Natural killer cell (primary cell): ENCODE measurements around the gene TBC1D22A. TPM values are rescaled to one million over a fixed set of nuclear protein-coding genes. Genes with fewer than 3 reads are reported as not detected.

Experiments
- ATAC-seq, 3 donors: fragments of 150-1000 bp in 2 of 3; fragments of 200-7000 bp in 1 of 3; cut with Tn5 transposase; 1 replicate in 1 of 3; 2 replicates in 2 of 3; pipeline ENCODE4 v1.10.0; 2021; ENCODE audit warnings: mild to moderate bottlenecking in 2 of 3, moderate library complexity in 2 of 3
- DNase-seq, 2 donors: peaks; one replicate each; pipeline versions ENCODE4 v3.0.0 to v3.0.0-alpha.2; 2013 to 2021; ENCODE audit warnings: mixed read lengths in 1 of 2
- H3K27ac ChIP-seq: one replicate; pipeline ENCODE4 v1.5.1; 2013; ENCODE audit warnings: mild to moderate bottlenecking, low read length
- H3K27me3 ChIP-seq: one replicate; pipeline ENCODE4 v1.6.1; 2013; ENCODE audit warnings: low read length; ENCODE audit not compliant: control insufficient read depth, insufficient read depth
- H3K36me3 ChIP-seq: one replicate; pipeline ENCODE4 v1.6.1; 2013; ENCODE audit warnings: low read length; ENCODE audit not compliant: control insufficient read depth, insufficient read depth
- H3K4me1 ChIP-seq: one replicate; pipeline ENCODE4 v1.6.1; 2013; ENCODE audit warnings: low read length; ENCODE audit not compliant: control insufficient read depth, insufficient read depth
- H3K4me3 ChIP-seq: one replicate; pipeline ENCODE4 v1.5.1; 2013; ENCODE audit warnings: low read length
- H3K9me3 ChIP-seq: one replicate; pipeline ENCODE4 v1.6.1; 2013; ENCODE audit warnings: low read length; ENCODE audit not compliant: control insufficient read depth, insufficient read depth
- H3K27ac Mint-ChIP-seq, 2 donors: one replicate each; pipeline ENCODE4 v1.8.0; 2022; ENCODE audit warnings: mild to moderate bottlenecking in 2 of 2, mixed read lengths in 2 of 2, moderate library complexity in 1 of 2
- H3K27me3 Mint-ChIP-seq, 2 donors: one replicate each; pipeline ENCODE4 v1.8.0; 2022; ENCODE audit warnings: low read depth in 2 of 2, mixed read lengths in 2 of 2
- H3K36me3 Mint-ChIP-seq: one replicate; pipeline ENCODE4 v1.8.0; 2022; ENCODE audit warnings: mixed read lengths
- H3K4me1 Mint-ChIP-seq, 2 donors: one replicate each; pipeline ENCODE4 v1.8.0; 2022; ENCODE audit warnings: mixed read lengths in 2 of 2
- H3K4me3 Mint-ChIP-seq: one replicate; pipeline ENCODE4 v1.8.0; 2022; ENCODE audit warnings: mild to moderate bottlenecking, moderate library complexity, mixed read lengths
- H3K9me3 Mint-ChIP-seq, 2 donors: one replicate each; pipeline ENCODE4 v1.8.0; 2022; ENCODE audit warnings: mixed read lengths in 2 of 2
- CTCF ChIP-seq: fragments of 200-600 bp; IDR thresholded peaks from one replicate; pipeline ENCODE4 v1.8.0; 2022; ENCODE audit warnings: antibody characterized with exemption
- WGBS: methylation state at CpG from one replicate; pipeline ENCODE4 v1.1.7; 2013; ENCODE audit warnings: missing lambda C conversion rate; ENCODE audit not compliant: insufficient coverage; 5-methylcytosine and 5-hydroxymethylcytosine counted together
- intact Hi-C: fragments of 100-400 bp; cut with micrococcal nuclease; formaldehyde crosslinking; loops from one replicate; pipeline ENCODE4 v1.14.2; 2022
- total RNA-seq, 4 donors: library from RNA; stranded (reverse); fragments of 120-200 nt in 1 of 4; gene quantifications; one replicate each; pipeline versions ENCODE4 v1.2.3 to v1.2.4, GENCODE V29; 2013 to 2022

The TBC1D22A gene
- total RNA-seq, 3 donors from 2014 or later (not counting 1 experiment from before 2014, with no cell fraction given), result 47.4 to 53.7 (median 53.2) TPM

DNA sequence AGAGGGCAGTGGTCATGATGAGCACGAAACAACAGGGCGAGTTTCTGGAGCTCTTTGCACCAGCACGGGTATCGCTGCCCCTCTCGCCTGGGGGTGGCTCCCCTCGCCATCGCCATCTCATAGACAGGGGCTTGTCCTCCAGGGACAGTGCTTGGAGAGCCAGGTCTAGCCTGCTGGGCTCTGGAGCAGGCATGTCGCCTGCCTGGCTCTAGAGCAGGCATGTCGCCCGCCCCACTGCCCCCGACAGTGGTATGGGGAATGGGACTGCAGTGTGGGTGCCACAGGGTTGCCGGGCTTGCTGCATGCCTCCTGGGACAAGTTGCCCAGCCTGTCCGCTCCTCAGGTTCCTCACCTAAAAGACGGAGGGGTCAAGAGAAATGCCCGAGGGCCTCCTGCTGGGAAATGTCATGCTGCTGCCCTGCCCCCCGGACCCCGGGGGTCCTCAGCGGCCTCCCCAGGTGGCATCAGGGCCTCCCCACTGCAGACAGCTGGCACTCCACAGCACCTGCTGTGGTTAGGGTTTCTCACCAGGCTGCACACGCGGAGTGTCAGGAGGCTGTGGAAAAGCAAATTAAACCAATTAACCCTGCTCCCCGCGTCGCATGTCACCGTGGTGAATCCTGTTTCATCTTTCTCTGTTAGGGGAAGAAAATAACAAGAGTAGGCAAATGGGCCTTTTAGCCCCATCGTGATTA is 403.0 kb downstream of the TBC1D22A start:
- no peak for TF ChIP-seq CTCF
- Mint-ChIP-seq H3K27me3 (no peaks in the 10 kb centered on the region), H3K4me1 (peaks cover 6 to 10% of the 10 kb centered on the region in 2 donors), H3K9me3 (no peaks in the 10 kb centered on the region), H3K27ac (no peak overlapping the region), H3K36me3 (no peaks in the 10 kb centered on the region), H3K4me3 (no peak overlapping the region)
- H3K9me3 ChIP-seq, result no peaks in the 10 kb centered on the region
- DNase-seq, result no peak
- H3K4me1 ChIP-seq, result no peaks in the 10 kb centered on the region
- H3K36me3 ChIP-seq, result peaks cover 2% of the 10 kb centered on the region
- intact Hi-C loops, result no loop called here
- no peak overlapping the region for H3K27ac ChIP-seq
- no peaks in the 10 kb centered on the region for H3K27me3 ChIP-seq
- no peak for ATAC-seq
- 76% methylated on average over 25 of the region's 25 CpGs for WGBS
- H3K4me3 ChIP-seq, result no peak overlapping the region

- intact Hi-C loops, result no loop called here
- H3K9me3 ChIP-seq, result no peaks in the 10 kb centered on the region
- 85% methylated on average over 4 of the region's 5 CpGs for WGBS
- H3K27me3 Mint-ChIP-seq, result no peaks in the 10 kb centered on the region
- no peak overlapping the region for H3K27ac ChIP-seq
- H3K4me3 Mint-ChIP-seq, result no peak overlapping the region
- no peaks in the 10 kb centered on the region for H3K4me1 ChIP-seq
- no peaks in the 10 kb centered on the region for H3K9me3 Mint-ChIP-seq
- no peak for TF ChIP-seq CTCF
- DNase-seq, result no peak
- H3K4me1 Mint-ChIP-seq, result peaks cover 6 to 10% of the 10 kb centered on the region in 2 donors
- H3K27ac Mint-ChIP-seq, result no peak overlapping the region
- no peaks in the 10 kb centered on the region for H3K27me3 ChIP-seq
- no peaks in the 10 kb centered on the region for H3K36me3 Mint-ChIP-seq
- no peak for ATAC-seq
- H3K36me3 ChIP-seq, result peaks cover 2% of the 10 kb centered on the region
- no peak overlapping the region for H3K4me3 ChIP-seq
Measured at GRCh38 chr22:47166033-47166404, 403.6 kb downstream of the TBC1D22A start.

DNA sequence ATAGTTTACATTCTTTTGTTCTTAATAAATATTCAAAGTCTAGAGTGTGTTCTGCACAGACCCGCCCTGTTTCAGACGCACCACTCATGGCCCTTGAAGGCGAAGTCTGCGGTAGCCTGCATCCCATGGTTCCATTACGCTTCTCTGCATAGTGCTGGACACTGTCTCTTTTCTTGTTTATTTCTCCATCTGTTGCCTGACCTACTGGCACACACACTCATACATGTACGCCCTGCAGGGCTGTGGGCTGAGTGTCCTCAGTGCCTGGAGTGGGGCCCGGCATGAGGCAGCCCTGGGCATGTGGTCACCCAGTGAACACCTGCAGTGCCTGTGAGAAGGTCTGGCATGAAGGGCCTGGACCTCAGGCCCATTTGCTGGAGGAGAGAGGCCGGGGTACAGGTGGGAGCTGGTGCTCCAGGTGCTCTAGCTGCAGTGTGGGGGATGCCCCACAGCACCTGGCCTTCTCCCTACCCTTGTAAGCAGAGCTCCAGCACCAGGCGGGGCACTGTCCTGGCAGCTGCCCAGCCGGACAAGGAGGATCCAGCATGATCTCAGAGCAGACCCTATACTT is 404.1 kb downstream of the TBC1D22A start:
- H3K4me3 Mint-ChIP-seq, result no peak overlapping the region
- no peaks in the 10 kb centered on the region for H3K27me3 Mint-ChIP-seq
- Histone ChIP-seq H3K27ac (no peak overlapping the region), H3K4me3 (no peak overlapping the region), H3K27me3 (no peaks in the 10 kb centered on the region), H3K36me3 (peaks cover 2% of the 10 kb centered on the region), H3K4me1 (no peaks in the 10 kb centered on the region), H3K9me3 (no peaks in the 10 kb centered on the region)
- peaks cover 6 to 10% of the 10 kb centered on the region in 2 donors for H3K4me1 Mint-ChIP-seq
- TF ChIP-seq CTCF, result no peak
- no peaks in the 10 kb centered on the region for H3K36me3 Mint-ChIP-seq
- DNase-seq (no peak), ATAC-seq (no peak)
- H3K27ac Mint-ChIP-seq, result no peak overlapping the region
- intact Hi-C loops, result no loop called here
- 96% methylated on average over 9 of the region's 10 CpGs for WGBS
- no peaks in the 10 kb centered on the region for H3K9me3 Mint-ChIP-seq
